Eye (tissue), 1 donor: ENCODE results near the gene STK31.
A peak's percentile ranks its signal among the peaks of the same experiment; 100 is the strongest.
"Not testable (repeated sequence)": the region's sequence is repeated elsewhere in the genome, so short reads cannot be mapped to it uniquely, and the experiment has no call there.

Source experiments
- DNase-seq: peaks from one replicate; pipeline ENCODE4 v3.0.0-alpha.2; 2015

STK31 gene

DNA sequence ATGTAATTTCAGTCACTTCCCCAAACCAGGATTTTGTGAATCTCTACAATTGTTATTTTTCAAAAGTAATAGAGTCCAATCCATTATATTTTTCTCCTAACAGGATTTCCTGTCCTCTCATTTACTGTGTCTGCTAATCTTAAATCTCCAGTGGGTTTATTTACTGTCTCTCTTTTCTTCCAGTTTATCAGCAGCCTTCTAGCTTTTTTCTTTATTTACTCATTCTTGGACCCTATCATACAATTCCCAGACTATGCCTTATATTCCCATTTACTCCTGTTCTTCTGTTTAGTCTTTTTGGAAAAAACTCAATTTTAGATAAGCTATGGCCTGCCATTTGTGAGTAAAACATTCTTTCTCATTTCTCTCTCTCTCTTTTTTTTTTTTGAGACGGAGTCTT, 94.7 kb downstream of the STK31 start:
- no peak for DNase-seq

DNA sequence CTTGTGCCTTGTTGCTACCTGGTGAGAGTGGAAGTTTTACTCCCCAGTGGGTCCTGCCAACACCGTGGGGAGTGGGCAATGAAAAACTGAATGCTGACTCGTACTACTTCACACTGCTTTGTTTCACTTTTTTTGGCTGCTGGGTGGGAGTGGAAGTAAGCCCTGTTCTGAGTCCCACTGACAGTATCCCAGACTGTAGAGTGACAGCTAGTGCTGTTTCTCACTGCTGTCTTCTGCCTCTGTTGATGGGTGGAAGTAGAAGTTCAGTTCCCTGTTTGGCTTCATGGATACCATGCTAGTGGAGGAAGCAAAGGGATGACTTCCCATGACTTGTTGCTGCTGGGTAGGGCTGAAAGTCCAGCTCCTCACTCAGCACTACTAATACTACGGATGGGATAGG, 98.4 kb downstream of the STK31 start:
- no peak for DNase-seq

DNA sequence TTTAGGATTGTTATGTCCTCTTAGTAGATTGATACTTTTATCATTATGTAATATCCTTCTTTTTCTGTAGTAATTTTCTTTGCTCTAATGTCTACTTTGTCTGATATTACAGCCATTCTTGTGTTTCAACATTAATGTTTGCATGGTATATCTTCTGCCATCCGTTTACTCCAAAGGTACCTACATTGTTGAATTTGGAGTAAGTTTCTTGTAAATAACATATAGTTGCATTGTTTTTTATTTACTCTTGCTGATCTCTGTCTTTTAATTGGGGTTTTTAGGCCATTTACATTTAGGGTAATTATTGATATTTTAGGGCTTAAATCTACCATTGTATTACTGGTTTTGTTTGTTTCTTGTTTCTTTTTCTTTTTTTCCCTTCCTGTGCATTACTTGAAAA, 100.1 kb downstream of the STK31 start:
- DNase-seq, result peak; percentile 7

GRCh38 chr7:23811540-23811939, 101.5 kb downstream of the STK31 start:
- DNase-seq, result no peak

- DNase-seq, result not testable (repeated sequence)
These were observed 118.1 kb downstream of the STK31 start for GRCh38 chr7:23828125-23828524.

DNA sequence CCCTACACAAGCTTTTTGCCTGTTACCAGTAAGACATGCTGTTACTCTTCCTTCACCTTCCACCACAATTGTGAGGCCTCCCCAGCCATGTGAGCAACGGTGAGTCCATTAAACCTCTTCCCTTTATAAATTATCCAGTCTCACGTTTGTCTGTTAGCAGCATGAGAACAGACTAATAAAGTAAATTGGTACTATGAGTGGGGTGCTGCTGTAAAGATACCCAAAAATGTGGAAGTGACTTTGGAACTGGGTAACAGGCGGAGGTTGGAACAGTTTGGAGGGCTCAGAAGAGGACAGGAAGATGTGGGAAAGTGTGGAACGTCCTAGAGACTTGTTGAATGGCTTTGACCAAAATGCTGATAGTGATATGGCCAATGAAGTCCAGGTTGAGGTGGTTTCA, 122.7 kb downstream of the STK31 start:
- DNase-seq, result not testable (repeated sequence)

GRCh38 chr7:23833405-23833804, 123.4 kb downstream of the STK31 start:
- no peak for DNase-seq

GRCh38 chr7:23844837-23845236, 134.8 kb downstream of the STK31 start:
- not testable (repeated sequence) for DNase-seq

GRCh38 chr7:23852135-23852534, 142.1 kb downstream of the STK31 start:
- no peak for DNase-seq

- DNase-seq, result no peak
These were observed 143.0 kb downstream of the STK31 start for GRCh38 chr7:23852988-23853387.

DNA sequence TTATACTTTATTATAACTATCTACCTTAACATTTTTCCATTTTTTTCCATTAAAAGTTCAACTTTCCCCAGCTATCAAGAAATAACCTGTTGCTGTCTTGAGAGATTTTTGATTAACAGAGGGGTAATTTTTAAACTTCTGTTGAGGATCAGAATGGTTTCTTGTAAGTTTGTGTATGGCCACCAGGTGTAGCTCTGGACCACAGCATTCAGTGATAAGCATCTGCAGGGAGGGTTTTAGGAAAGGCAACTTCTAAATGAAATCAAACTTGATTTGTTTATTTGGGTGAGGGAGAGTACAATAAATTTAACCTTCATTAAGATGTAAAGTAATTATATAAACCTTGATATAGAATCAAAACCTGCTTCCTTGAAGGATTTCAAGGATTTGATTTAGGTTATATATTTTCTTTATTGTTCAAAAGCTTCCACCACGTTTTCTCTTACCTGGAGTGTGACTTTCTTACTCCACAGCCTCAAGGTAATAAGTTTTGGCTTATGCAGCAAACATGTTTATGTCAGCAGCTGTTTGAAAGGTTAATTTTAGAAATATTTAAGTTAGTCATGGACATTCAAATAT, 153.3 kb downstream of the STK31 start:
- DNase-seq, result peak; percentile 64

DNA sequence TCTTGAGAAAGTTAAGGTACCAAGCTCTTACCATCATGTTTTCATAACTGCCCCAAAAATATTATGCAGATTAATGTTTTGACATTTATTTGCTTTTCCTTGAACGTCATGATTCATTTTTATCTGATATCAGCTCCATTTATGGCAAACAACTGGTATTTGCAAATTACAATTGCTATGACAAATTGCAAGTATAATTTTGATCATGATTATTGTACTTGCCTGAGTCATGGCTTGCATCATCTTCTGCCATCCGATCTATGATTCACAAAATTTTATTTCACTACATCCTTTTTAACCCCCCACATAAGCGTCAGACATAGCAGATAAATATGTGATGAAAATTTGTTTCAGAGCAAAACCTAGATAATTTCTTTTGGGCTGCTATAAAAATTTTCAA, 155.0 kb downstream of the STK31 start:
- DNase-seq, result no peak

DNA sequence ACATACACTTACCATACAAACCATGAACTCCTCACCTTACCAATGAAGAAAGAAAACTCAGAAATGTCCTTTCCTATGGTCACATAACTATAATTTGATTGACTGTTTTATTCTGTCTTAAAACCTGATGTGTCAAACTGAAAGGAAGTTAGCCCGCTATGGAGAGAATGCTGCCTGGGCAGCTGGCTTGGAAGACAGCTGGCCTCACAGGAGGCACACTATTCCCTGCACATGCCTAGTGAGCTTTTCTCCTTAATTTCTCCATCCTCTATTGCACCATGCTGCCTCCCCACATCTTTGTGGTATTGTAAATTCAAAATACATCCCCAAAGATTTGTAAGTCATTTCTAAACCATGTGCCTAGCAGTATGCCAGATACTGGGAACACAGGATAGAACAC, 163.3 kb downstream of the STK31 start:
- no peak for DNase-seq

DNA sequence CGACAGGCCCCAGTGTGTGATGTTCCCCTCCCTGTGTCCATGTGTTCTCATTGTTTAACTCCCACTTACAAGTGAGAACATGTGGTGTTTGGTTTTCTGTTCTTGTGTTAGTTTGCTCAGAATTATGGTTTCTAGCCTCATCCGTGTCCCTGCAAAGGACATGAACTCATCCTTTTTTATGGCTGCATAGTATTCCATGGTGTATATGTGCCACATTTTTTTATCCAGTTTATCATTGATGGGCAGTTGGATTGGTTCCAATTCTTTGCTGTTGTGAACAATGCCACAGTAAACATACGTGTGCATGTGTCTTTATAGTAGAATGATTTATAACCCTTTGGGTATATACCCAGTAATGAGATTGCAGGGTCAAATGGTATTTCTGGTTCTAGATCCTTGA, 166.5 kb downstream of the STK31 start:
- not testable (repeated sequence) for DNase-seq
